Keratinocyte (primary cell): ENCODE results near the gene DVL1. TPM values are rescaled to one million over a fixed set of nuclear protein-coding genes. Genes with fewer than 3 reads are reported as not detected.

Source experiments
- DNase-seq: peaks from one replicate; pipeline ENCODE4 v3.0.0-alpha.2; 2011; ENCODE audit warnings: low read depth, missing footprints, low spot score
- FAIRE-seq: peaks from 2 replicates; lab custom pipeline; 2011; peaks lifted over from hg19 to GRCh38; lab: Jason Lieb, UNC
- H2AFZ ChIP-seq: 2 replicates; pipeline ENCODE4 v1.6.0; 2012; ENCODE audit warnings: low read length, control low read depth, inconsistent platforms; ENCODE audit not compliant: control insufficient read depth
- H3K27ac ChIP-seq: 2 replicates; pipeline ENCODE4 v1.5.1; 2011; ENCODE audit warnings: low read length; ENCODE audit not compliant: control insufficient read depth, insufficient read depth
- H3K27me3 ChIP-seq: 3 replicates; pipeline ENCODE4 v1.6.0; 2011; ENCODE audit warnings: low read length; ENCODE audit not compliant: control insufficient read depth, insufficient read depth; ENCODE audit errors: extremely low read depth
- H3K36me3 ChIP-seq, 2 experiments: 2 replicates in 1 of 2; 3 replicates in 1 of 2; pipeline ENCODE4 v1.5.1; 2011; ENCODE audit warnings: low read length in 2 of 2, mild to moderate bottlenecking in 1 of 2; ENCODE audit not compliant: control insufficient read depth in 2 of 2, insufficient read depth in 2 of 2; ENCODE audit errors: extremely low read depth in 1 of 2
- H3K4me1 ChIP-seq: 3 replicates; pipeline ENCODE4 v1.5.1; 2011; ENCODE audit warnings: low read length; ENCODE audit not compliant: control insufficient read depth, insufficient read depth; ENCODE audit errors: extremely low read depth
- H3K4me2 ChIP-seq: 3 replicates; pipeline ENCODE4 v1.6.0; 2011; ENCODE audit warnings: low read depth, low read length; ENCODE audit not compliant: control insufficient read depth, insufficient read depth; ENCODE audit errors: extremely low read depth
- H3K4me3 ChIP-seq, 3 experiments: fragments of 200-600 bp in 1 of 3; sonication (generic) in 1 of 3; 2 replicates in 2 of 3; 3 replicates in 1 of 3; pipeline ENCODE4 v1.5.1; 2011 to 2016; ENCODE audit warnings: low read length in 3 of 3, mild to moderate bottlenecking in 3 of 3, control low read depth in 2 of 3, inconsistent platforms in 1 of 3, low read depth in 1 of 3, mixed read lengths in 1 of 3, mixed run types in 1 of 3, moderate library complexity in 1 of 3; ENCODE audit not compliant: control insufficient read depth in 2 of 3, insufficient read depth in 2 of 3; ENCODE audit errors: extremely low read depth in 1 of 3
- H3K79me2 ChIP-seq: 2 replicates; pipeline ENCODE4 v1.6.0; 2012; ENCODE audit warnings: low read length; ENCODE audit not compliant: control insufficient read depth, insufficient read depth
- H3K9ac ChIP-seq: 3 replicates; pipeline ENCODE4 v1.6.0; 2011; ENCODE audit warnings: low read length; ENCODE audit not compliant: control insufficient read depth, insufficient read depth; ENCODE audit errors: extremely low read depth
- H3K9me1 ChIP-seq: 3 replicates; pipeline ENCODE4 v1.6.0; 2011; ENCODE audit warnings: low read length; ENCODE audit not compliant: control insufficient read depth, insufficient read depth; ENCODE audit errors: extremely low read depth
- H3K9me3 ChIP-seq: 2 replicates; pipeline ENCODE4 v1.5.1; 2012; ENCODE audit warnings: low read depth, low read length; ENCODE audit not compliant: control insufficient read depth
- H4K20me1 ChIP-seq: 3 replicates; pipeline ENCODE4 v1.6.0; 2011; ENCODE audit warnings: low read length; ENCODE audit not compliant: control insufficient read depth, insufficient read depth; ENCODE audit errors: extremely low read depth
- CTCF ChIP-seq, 3 experiments: IDR thresholded peaks in 1 of 3; conservative IDR thresholded peaks in 1 of 3; optimal IDR thresholded peaks in 1 of 3; 2 replicates in 2 of 3; 3 replicates in 1 of 3; pipeline versions ENCODE3 to v1.5.1; 2011; ENCODE audit warnings: low read length in 3 of 3, mild to moderate bottlenecking in 3 of 3, moderate library complexity in 2 of 3, control low read depth in 1 of 3, inconsistent platforms in 1 of 3; ENCODE audit not compliant: insufficient read depth in 2 of 3; ENCODE audit errors: extremely low read depth in 1 of 3
- EZH2 ChIP-seq: IDR thresholded peaks from one replicate; pipeline ENCODE4 v1.6.1; 2012; ENCODE audit warnings: inconsistent platforms, mild to moderate bottlenecking, low read length, moderate library complexity
- dilution Hi-C: fragments of 300-500 bp; cut with MboI; formaldehyde crosslinking; loops from one replicate; pipeline ENCODE4 v1.7.0; 2020; ENCODE audit warnings: low sequenced_read_pairs; ENCODE audit not compliant: extremely low pct_ligation_motif_present
- polyA plus RNA-seq, 5 experiments: library from polyadenylated mRNA; depleted of rRNA in 3 of 5; stranded (reverse) in 3 of 5; stranded (forward) in 1 of 5; unstranded in 1 of 5; fragments of >200 nt; gene quantifications; 1 replicate in 1 of 5; 2 replicates in 3 of 5; 3 replicates in 1 of 5; pipeline versions ENCODE4 v1.2.1 to v1.2.3, GENCODE V29; 2011 to 2012; ENCODE audit warnings: missing spikeins in 2 of 5, low read depth in 1 of 5, low replicate concordance in 1 of 5

DVL1 gene
- polyA plus RNA-seq, 1 donor (not counting 4 experiments of a cell fraction or from before 2014, with no cell fraction given): 31.6 TPM

- H3K36me3 ChIP-seq: no peaks in the 10 kb centered on the region
- H3K27ac ChIP-seq: no peak overlapping the region
- no peaks in the 10 kb centered on the region for H3K9me3 ChIP-seq
- dilution Hi-C loops: no loop called here
- no peaks in the 10 kb centered on the region for H4K20me1 ChIP-seq
- H3K9me1 ChIP-seq: no peaks in the 10 kb centered on the region
- no peak overlapping the region for H2AFZ ChIP-seq
- FAIRE-seq (no peak), DNase-seq (no peak)
- H3K79me2 ChIP-seq: peaks cover 3% of the 10 kb centered on the region
- no peak overlapping the region for H3K4me2 ChIP-seq
- H3K27me3 ChIP-seq: peaks cover 8% of the 10 kb centered on the region
- TF ChIP-seq CTCF (optimal IDR thresholded peaks at IDR 0.05 in 1 of 3, IDR thresholded peaks at IDR 0.05 in 1 of 3, conservative IDR thresholded peaks at IDR 0.05 in 1 of 3; ENCODE audit: extremely low read depth in 1 of 3, insufficient read depth in 2 of 3, low read length in 3 of 3) (no peak), EZH2 (no peak)
- no peak overlapping the region for H3K4me3 ChIP-seq
- H3K4me1 ChIP-seq: peaks cover 6% of the 10 kb centered on the region
- H3K9ac ChIP-seq: no peak overlapping the region
Observed at GRCh38 chr1:1353389-1354151, 4.4 kb upstream of the DVL1 start.

GRCh38 chr1:1352786-1353388, 3.7 kb upstream of the DVL1 start:
- Histone ChIP-seq H3K27me3 (peaks cover 8% of the 10 kb centered on the region), H3K36me3 (no peaks in the 10 kb centered on the region), H3K9ac (no peak overlapping the region), H3K9me1 (no peaks in the 10 kb centered on the region), H3K4me2 (no peak overlapping the region), H3K27ac (no peak overlapping the region), H3K4me1 (peaks cover 6% of the 10 kb centered on the region), H2AFZ (no peak overlapping the region), H4K20me1 (no peaks in the 10 kb centered on the region), H3K4me3 (no peak overlapping the region), H3K79me2 (peaks cover 10% of the 10 kb centered on the region), H3K9me3 (no peaks in the 10 kb centered on the region)
- TF ChIP-seq CTCF (optimal IDR thresholded peaks at IDR 0.05 in 1 of 3, IDR thresholded peaks at IDR 0.05 in 1 of 3, conservative IDR thresholded peaks at IDR 0.05 in 1 of 3; ENCODE audit: extremely low read depth in 1 of 3, insufficient read depth in 2 of 3, low read length in 3 of 3): no peak
- no peak for TF ChIP-seq EZH2
- dilution Hi-C loops: no loop called here
- DNase-seq (no peak), FAIRE-seq (no peak)
